Stomach (tissue), 9 donors: ENCODE data around the gene RBM23. TPM values are rescaled to one million over a fixed set of nuclear protein-coding genes. Genes with fewer than 3 reads are reported as not detected.
A peak's percentile ranks its signal among the peaks of the same experiment; 100 is the strongest.

Source experiments
- DNase-seq, 2 donors: peaks; one replicate each; pipeline versions ENCODE4 v3.0.0 to v3.0.0-alpha.2; 2013 to 2019
- H3K27ac ChIP-seq, 5 donors: fragments of 200-600 bp in 4 of 5; sonication (generic) in 4 of 5; one replicate each; pipeline ENCODE4 v1.5.1; 2013 to 2019; ENCODE audit warnings: mild to moderate bottlenecking in 1 of 5, moderate library complexity in 1 of 5
- H3K27me3 ChIP-seq, 3 donors: fragments of 200-600 bp; sonication (generic); one replicate each; pipeline ENCODE4 v1.5.1; 2017 to 2019; ENCODE audit warnings: mixed run types in 1 of 3
- H3K36me3 ChIP-seq, 4 donors: fragments of 200-600 bp; sonication (generic); 1 replicate in 3 of 4; 2 replicates in 1 of 4; pipeline ENCODE4 v1.5.1; 2016 to 2019
- H3K4me1 ChIP-seq, 4 donors: fragments of 200-600 bp; sonication (generic); one replicate each; pipeline ENCODE4 v1.5.1; 2016 to 2019
- H3K4me3 ChIP-seq, 4 donors: fragments of 200-600 bp; sonication (generic) in 3 of 4; one replicate each; pipeline ENCODE4 v1.5.1; 2016 to 2019; ENCODE audit warnings: mild to moderate bottlenecking in 1 of 4
- H3K9me3 ChIP-seq, 4 donors: fragments of 200-600 bp; sonication (generic); one replicate each; pipeline ENCODE4 v1.5.1; 2016 to 2019
- CTCF ChIP-seq, 7 experiments: fragments of 450-650 bp in 4 of 7; fragments of 200-600 bp in 3 of 7; sonication (generic) in 3 of 7; IDR thresholded peaks; one replicate each; pipeline ENCODE4 v1.5.1; 2016 to 2019; ENCODE audit warnings: antibody characterized with exemption in 7 of 7, control low read depth in 2 of 7, mild to moderate bottlenecking in 1 of 7
- EP300 ChIP-seq: sonication (generic); formaldehyde crosslinking; IDR thresholded peaks from one replicate; pipeline ENCODE4 v1.6.1; 2017; ENCODE audit warnings: antibody characterized with exemption
- POLR2A ChIP-seq, 4 donors: fragments of 450-650 bp; IDR thresholded peaks; one replicate each; pipeline ENCODE4 v1.6.1; 2016; ENCODE audit warnings: antibody characterized with exemption in 4 of 4, control low read depth in 2 of 4, mild to moderate bottlenecking in 1 of 4, moderate library complexity in 1 of 4
- POLR2AphosphoS5 ChIP-seq, 3 donors: sonication (generic); formaldehyde crosslinking; IDR thresholded peaks; one replicate each; pipeline ENCODE4 v1.6.1; 2016; ENCODE audit warnings: antibody characterized with exemption in 3 of 3
- WGBS, 5 donors: extraction: QIAGEN DNeasy Blood & Tissue Kit in 3 of 5; methylation state at CpG; one replicate each; pipeline versions ENCODE4 v1.1.5 to v1.1.7; 2013 to 2018; 5-methylcytosine and 5-hydroxymethylcytosine counted together
- intact Hi-C: fragments of 100-400 bp; cut with DNase I; formaldehyde crosslinking; loops from one replicate; pipeline ENCODE4 v1.15.1; 2023; ENCODE audit warnings: low total_unique reads
- polyA plus RNA-seq, 3 donors: library from polyadenylated mRNA; stranded (reverse); fragments of 200-250 nt; gene quantifications; one replicate each; pipeline ENCODE4 v1.2.3, GENCODE V29; 2013
- total RNA-seq, 5 donors: library from RNA; depleted of rRNA; stranded (reverse); fragments of >200 nt; gene quantifications; one replicate each; pipeline versions ENCODE4 v1.1.0 to v1.2.3, GENCODE V29; 2014 to 2016
- donor health status: healthy with polysubstance abuse.
- donor health status: Bipolar disorder and iron deficiency.
- donor health status: healthy.

RBM23 gene
- total and polyA plus RNA-seq, 8 donors, result 12.1 to 126 (median 50.1) TPM

DNA sequence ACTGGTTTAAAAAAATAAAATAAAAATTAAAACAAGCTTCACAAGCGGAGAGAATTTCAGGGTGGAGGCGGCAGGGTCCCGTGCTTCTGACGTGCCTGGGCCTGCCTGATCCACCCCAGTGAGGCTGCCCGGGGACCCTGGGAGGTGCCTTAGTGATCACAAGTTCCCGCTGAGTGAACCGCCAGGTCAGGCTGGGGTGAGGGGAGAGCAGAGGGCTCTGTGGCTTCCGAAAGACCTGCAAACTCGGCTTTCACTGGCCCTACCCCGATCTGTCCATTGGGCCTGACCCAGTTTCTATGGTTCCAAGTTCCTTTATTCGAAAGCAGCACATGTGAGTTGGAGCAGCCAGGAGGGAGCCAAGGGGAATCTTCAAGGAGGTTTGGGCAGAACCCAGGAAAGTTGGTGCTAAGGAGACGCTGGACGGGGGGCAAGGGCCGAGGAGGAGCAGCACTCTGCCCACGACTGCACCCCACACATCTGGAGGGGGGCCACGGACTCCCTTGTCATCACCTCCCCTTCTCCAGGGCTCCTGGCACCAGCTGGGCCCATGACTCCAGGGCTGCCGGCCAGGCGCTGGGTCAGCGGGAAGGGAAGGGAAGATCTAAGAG lies 69.6 kb downstream of the RBM23 start:
- intact Hi-C loops, result loop anchor here (10.0 kb wide), 1 partner anchor 295 kb away; no protein-coding TSS in a partner anchor
- Histone ChIP-seq H3K27ac (peak overlapping the region; percentile 66 to 90 (median 88)), H3K4me3 (no peak overlapping the region), H3K9me3 (no peaks in the 10 kb centered on the region), H3K27me3 (no peaks in the 10 kb centered on the region), H3K4me1 (peaks cover 65 to 92% (median 74%) of the 10 kb centered on the region in 4 donors), H3K36me3 (peaks cover 28 to 29% (median 28%) of the 10 kb centered on the region in 4 donors)
- WGBS, 5 donors, result 53 to 66% (median 59%) methylated on average over 14 to 19 of the region's 19 CpGs
- no peak for TF ChIP-seq POLR2A (IDR thresholded peaks at IDR 0.05)
- peak in 1 of 2 donors; percentile 38 for DNase-seq

DNA sequence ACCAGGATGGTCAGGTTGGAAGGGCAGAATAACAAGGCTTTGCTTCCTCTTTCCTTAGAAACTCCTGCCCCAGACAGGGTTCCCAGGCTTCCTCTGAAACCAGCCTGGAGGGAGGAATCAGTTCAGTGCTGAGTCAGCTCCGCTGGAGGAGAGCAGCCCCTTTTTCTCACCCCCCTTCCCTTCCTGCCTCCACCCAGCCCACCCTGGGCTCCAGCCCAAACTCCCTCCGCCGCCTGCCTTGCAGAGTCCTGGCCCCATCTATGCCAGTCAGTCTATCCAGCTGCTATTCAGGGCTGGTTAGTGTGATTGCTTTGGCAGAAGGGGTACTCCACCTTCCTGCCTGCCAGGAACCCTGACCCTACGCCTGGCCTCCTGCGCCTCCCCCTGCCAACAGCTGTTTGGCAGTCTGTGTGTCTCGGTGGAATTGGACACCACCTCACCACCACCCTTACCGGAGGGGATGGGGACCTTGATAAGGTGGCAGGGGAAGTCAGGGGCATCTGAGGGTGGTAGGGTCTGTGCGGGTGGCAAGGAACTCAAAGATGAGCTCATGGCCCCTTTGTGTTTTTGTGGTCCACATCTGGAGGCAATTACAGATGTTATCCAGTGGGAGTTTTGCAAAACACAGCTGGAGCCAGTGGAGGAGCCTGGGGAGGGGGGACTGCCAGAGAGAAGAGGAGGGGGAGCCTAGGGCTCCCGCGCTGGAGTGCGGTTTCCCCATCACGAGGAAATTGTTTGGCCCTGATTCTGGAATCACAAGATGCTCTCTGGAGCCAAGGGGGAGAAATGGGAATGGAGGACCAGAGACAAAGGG lies 70.4 kb downstream of the RBM23 start:
- H3K36me3 ChIP-seq, result peaks cover 33 to 37% (median 36%) of the 10 kb centered on the region in 4 donors
- intact Hi-C loops, result loop anchor here (10.0 kb wide), 1 partner anchor 294 kb away; no protein-coding TSS in a partner anchor
- H3K9me3 ChIP-seq, result no peaks in the 10 kb centered on the region
- TF ChIP-seq POLR2A (IDR thresholded peaks at IDR 0.05) (no peak), CTCF (IDR thresholded peaks at IDR 0.05) (no peak), EP300 (no peak), POLR2AphosphoS5 (IDR thresholded peaks at IDR 0.05) (peak in 1 of 3 donors; percentile 51)
- peak; percentile 44 to 94 for DNase-seq
- WGBS, 5 donors, result 15 to 38% (median 25%) methylated on average over 12 of the region's 12 CpGs
- no peaks in the 10 kb centered on the region for H3K27me3 ChIP-seq
- H3K4me3 ChIP-seq, result peak overlapping the region in 1 of 4 donors; percentile 13
- H3K4me1 ChIP-seq, result peaks cover 65 to 91% (median 72%) of the 10 kb centered on the region in 4 donors
- H3K27ac ChIP-seq, result peak overlapping the region; percentile 73 to 90 (median 88)

GRCh38 chr14:22847661-22848341 lies 71.1 kb downstream of the RBM23 start:
- Histone ChIP-seq H3K27ac (peak overlapping the region; percentile 28 to 90 (median 88)), H3K4me3 (peak overlapping the region in 1 of 4 donors; percentile 13), H3K27me3 (no peaks in the 10 kb centered on the region), H3K36me3 (peaks cover 41 to 44% (median 43%) of the 10 kb centered on the region in 4 donors), H3K4me1 (peaks cover 58 to 88% (median 66%) of the 10 kb centered on the region in 4 donors), H3K9me3 (no peaks in the 10 kb centered on the region)
- TF ChIP-seq EP300 (no peak), CTCF (IDR thresholded peaks at IDR 0.05) (no peak), POLR2A (IDR thresholded peaks at IDR 0.05) (no peak), POLR2AphosphoS5 (IDR thresholded peaks at IDR 0.05) (no peak)
- intact Hi-C loops, result loop anchor here (10.0 kb wide), 1 partner anchor 293 kb away; no protein-coding TSS in a partner anchor
- DNase-seq, result peak in 1 of 2 donors; percentile 66
- 41 to 57% (median 55%) methylated on average over 14 of the region's 14 CpGs for WGBS, 5 donors

GRCh38 chr14:22846811-22847307 lies 72.1 kb downstream of the RBM23 start:
- Histone ChIP-seq H3K27ac (peak overlapping the region in 4 of 5 donors; percentile 76 to 90 (median 88)), H3K4me3 (no peak overlapping the region), H3K4me1 (peaks cover 55 to 85% (median 66%) of the 10 kb centered on the region in 4 donors), H3K36me3 (peaks cover 50 to 54% (median 53%) of the 10 kb centered on the region in 4 donors), H3K9me3 (no peaks in the 10 kb centered on the region), H3K27me3 (no peaks in the 10 kb centered on the region)
- DNase-seq, result no peak
- 61 to 80% (median 73%) methylated on average over 6 to 11 of the region's 11 CpGs for WGBS, 5 donors
- no peak for TF ChIP-seq CTCF (IDR thresholded peaks at IDR 0.05)
- no peak for TF ChIP-seq POLR2AphosphoS5 (IDR thresholded peaks at IDR 0.05)
- TF ChIP-seq POLR2A (IDR thresholded peaks at IDR 0.05), result no peak
- no peak for TF ChIP-seq EP300
- intact Hi-C loops, result loop anchor here (10.0 kb wide), 1 partner anchor 292 kb away; no protein-coding TSS in a partner anchor
